Upper lobe of left lung (tissue), 4 donors: ENCODE data around the gene KRT78.

Source experiments
- POLR2A ChIP-seq, 4 donors: fragments of 450-650 bp; IDR thresholded peaks; one replicate each; pipeline ENCODE4 v1.5.1; 2016 to 2017; ENCODE audit warnings: antibody characterized with exemption in 4 of 4, mild to moderate bottlenecking in 2 of 4
- POLR2AphosphoS5 ChIP-seq, 2 donors: sonication (generic); formaldehyde crosslinking; IDR thresholded peaks; one replicate each; pipeline ENCODE4 v1.5.1; 2017; ENCODE audit warnings: antibody characterized with exemption in 2 of 2

- TF ChIP-seq POLR2AphosphoS5 (IDR thresholded peaks at IDR 0.05) = no peak
- no peak for TF ChIP-seq POLR2A (IDR thresholded peaks at IDR 0.05)
Observed at GRCh38 chr12:52828156-52828555, 20.6 kb downstream of the KRT78 start.
